ENCODE results near the gene ARHGAP8. TPM values are rescaled to one million over a fixed set of nuclear protein-coding genes. Genes with fewer than 3 reads are reported as not detected.
A peak's percentile ranks its signal among the peaks of the same experiment; 100 is the strongest.
"Not testable (repeated sequence)": the region's sequence is repeated elsewhere in the genome, so short reads cannot be mapped to it uniquely, and the experiment has no call there.

The ARHGAP8 gene
- total and polyA plus RNA-seq, 4 donors = 1.4 to 3.0 TPM; not detected in 2

- intact Hi-C loops (cut with DNase I) = no loop called here
- peak in 1 of 2 donors; percentile 72 for DNase-seq
- H3K4me3 ChIP-seq (ENCODE audit: low read length in 2 of 2) = no peak overlapping the region
- no peak overlapping the region for H3K27ac ChIP-seq (ENCODE audit: low read depth in 1 of 2, low read length in 2 of 2)
- no peaks in the 10 kb centered on the region for H3K27me3 ChIP-seq (ENCODE audit: control insufficient read depth in 1 of 2, insufficient read depth in 2 of 2, low read length in 1 of 2)
- H3K4me1 ChIP-seq (ENCODE audit: control insufficient read depth in 1 of 2, insufficient read depth in 2 of 2, low read length in 2 of 2) = no peaks in the 10 kb centered on the region
- ATAC-seq (ENCODE audit: low FRiP score) = no peak
- no peaks in the 10 kb centered on the region for H3K9me3 ChIP-seq (ENCODE audit: control insufficient read depth, low read length)
- 80 to 81% methylated on average over 13 to 14 of the region's 14 CpGs for WGBS, 2 donors
- no peaks in the 10 kb centered on the region for H3K36me3 ChIP-seq (ENCODE audit: control insufficient read depth in 1 of 2, insufficient read depth in 2 of 2, low read length in 1 of 2)
These were observed 142.4 kb downstream of the ARHGAP8 start for GRCh38 chr22:44894782-44895181.

DNA sequence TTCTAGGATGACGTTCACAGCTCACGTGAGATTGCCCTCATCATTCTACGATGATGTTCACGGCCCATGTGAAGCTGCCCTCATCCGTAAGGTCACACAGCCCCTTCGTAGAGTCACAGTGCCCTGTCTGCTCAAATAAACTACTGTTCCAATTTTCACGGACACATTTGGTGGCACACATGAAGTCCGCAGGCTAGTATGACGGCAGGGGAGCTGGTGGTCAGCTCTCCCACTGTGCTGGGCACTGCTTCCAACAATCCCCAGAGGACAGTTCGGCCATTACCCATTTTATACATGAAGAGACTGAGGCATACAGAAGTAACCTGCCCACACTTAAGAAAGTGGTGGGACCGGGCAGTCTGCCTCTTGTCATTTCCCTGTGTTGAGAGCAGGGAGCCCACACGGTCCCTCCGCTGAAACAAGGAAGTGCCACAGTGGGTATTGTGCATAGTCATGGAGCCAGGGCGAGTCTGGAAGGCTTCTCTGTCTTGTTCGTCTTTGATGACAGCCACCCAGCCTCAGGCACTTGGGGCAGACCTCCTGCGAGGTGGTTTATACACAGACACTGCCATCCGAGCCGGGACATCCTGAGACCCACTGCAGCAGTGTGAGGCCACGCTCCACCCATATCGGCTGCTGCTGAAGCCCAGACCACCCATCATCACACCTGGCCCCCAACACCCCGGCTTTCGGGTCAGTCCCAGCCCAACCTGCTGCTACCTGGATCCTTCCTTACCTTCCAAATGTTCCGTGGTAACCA lies 143.1 kb downstream of the ARHGAP8 start:
- Histone ChIP-seq H3K27me3 (ENCODE audit: control insufficient read depth in 1 of 2, insufficient read depth in 2 of 2, low read length in 1 of 2) (no peaks in the 10 kb centered on the region), H3K4me3 (ENCODE audit: low read length in 2 of 2) (no peak overlapping the region), H3K9me3 (ENCODE audit: control insufficient read depth, low read length) (no peaks in the 10 kb centered on the region), H3K4me1 (ENCODE audit: control insufficient read depth in 1 of 2, insufficient read depth in 2 of 2, low read length in 2 of 2) (no peaks in the 10 kb centered on the region), H3K36me3 (ENCODE audit: control insufficient read depth in 1 of 2, insufficient read depth in 2 of 2, low read length in 1 of 2) (no peaks in the 10 kb centered on the region), H3K27ac (ENCODE audit: low read depth in 1 of 2, low read length in 2 of 2) (no peak overlapping the region)
- DNase-seq (peak in 1 of 2 donors; percentile 49), ATAC-seq (ENCODE audit: low FRiP score) (no peak)
- intact Hi-C loops (cut with DNase I) = no loop called here
- WGBS, 2 donors = 86 to 87% methylated on average over 23 of the region's 23 CpGs

- peaks cover 7% of the 10 kb centered on the region for H3K9me3 ChIP-seq (ENCODE audit: control insufficient read depth, low read length)
- 93 to 94% methylated on average over 6 of the region's 6 CpGs for WGBS, 2 donors
- no peak for ATAC-seq (ENCODE audit: low FRiP score)
- H3K4me3 ChIP-seq (ENCODE audit: low read length in 2 of 2) = no peak overlapping the region
- intact Hi-C loops (cut with DNase I) = no loop called here
- no peak overlapping the region for H3K27ac ChIP-seq (ENCODE audit: low read depth in 1 of 2, low read length in 2 of 2)
- DNase-seq = no peak
- H3K36me3 ChIP-seq (ENCODE audit: control insufficient read depth in 1 of 2, insufficient read depth in 2 of 2, low read length in 1 of 2) = no peaks in the 10 kb centered on the region
- H3K4me1 ChIP-seq (ENCODE audit: control insufficient read depth in 1 of 2, insufficient read depth in 2 of 2, low read length in 2 of 2) = no peaks in the 10 kb centered on the region
- no peaks in the 10 kb centered on the region for H3K27me3 ChIP-seq (ENCODE audit: control insufficient read depth in 1 of 2, insufficient read depth in 2 of 2, low read length in 1 of 2)
These were observed 145.9 kb downstream of the ARHGAP8 start for GRCh38 chr22:44898236-44898635.

- no peak for ATAC-seq (ENCODE audit: low FRiP score)
- H3K27ac ChIP-seq (ENCODE audit: low read depth in 1 of 2, low read length in 2 of 2) = no peak overlapping the region
- H3K9me3 ChIP-seq (ENCODE audit: control insufficient read depth, low read length) = peaks cover 7% of the 10 kb centered on the region
- H3K27me3 ChIP-seq (ENCODE audit: control insufficient read depth in 1 of 2, insufficient read depth in 2 of 2, low read length in 1 of 2) = no peaks in the 10 kb centered on the region
- no peak overlapping the region for H3K4me3 ChIP-seq (ENCODE audit: low read length in 2 of 2)
- intact Hi-C loops (cut with DNase I) = no loop called here
- WGBS, 2 donors = 79 to 82% methylated on average over 2 of the region's 2 CpGs
- H3K36me3 ChIP-seq (ENCODE audit: control insufficient read depth in 1 of 2, insufficient read depth in 2 of 2, low read length in 1 of 2) = no peaks in the 10 kb centered on the region
- no peak for DNase-seq
- no peaks in the 10 kb centered on the region for H3K4me1 ChIP-seq (ENCODE audit: control insufficient read depth in 1 of 2, insufficient read depth in 2 of 2, low read length in 2 of 2)
These were observed 148.9 kb downstream of the ARHGAP8 start for GRCh38 chr22:44901301-44901700.

- H3K4me3 ChIP-seq (ENCODE audit: low read length in 2 of 2); H3K36me3 ChIP-seq (ENCODE audit: control insufficient read depth in 1 of 2, insufficient read depth in 2 of 2, low read length in 1 of 2); intact Hi-C loops (cut with DNase I); DNase-seq; H3K4me1 ChIP-seq (ENCODE audit: control insufficient read depth in 1 of 2, insufficient read depth in 2 of 2, low read length in 2 of 2); H3K27me3 ChIP-seq (ENCODE audit: control insufficient read depth in 1 of 2, insufficient read depth in 2 of 2, low read length in 1 of 2); ATAC-seq (ENCODE audit: low FRiP score); H3K27ac ChIP-seq (ENCODE audit: low read depth in 1 of 2, low read length in 2 of 2); H3K9me3 ChIP-seq (ENCODE audit: control insufficient read depth, low read length): not testable (repeated sequence)
- WGBS, 2 donors = no CpG with 5 or more reads among the region's 2 CpGs
These were observed 150.8 kb downstream of the ARHGAP8 start for GRCh38 chr22:44903164-44903563.

DNA sequence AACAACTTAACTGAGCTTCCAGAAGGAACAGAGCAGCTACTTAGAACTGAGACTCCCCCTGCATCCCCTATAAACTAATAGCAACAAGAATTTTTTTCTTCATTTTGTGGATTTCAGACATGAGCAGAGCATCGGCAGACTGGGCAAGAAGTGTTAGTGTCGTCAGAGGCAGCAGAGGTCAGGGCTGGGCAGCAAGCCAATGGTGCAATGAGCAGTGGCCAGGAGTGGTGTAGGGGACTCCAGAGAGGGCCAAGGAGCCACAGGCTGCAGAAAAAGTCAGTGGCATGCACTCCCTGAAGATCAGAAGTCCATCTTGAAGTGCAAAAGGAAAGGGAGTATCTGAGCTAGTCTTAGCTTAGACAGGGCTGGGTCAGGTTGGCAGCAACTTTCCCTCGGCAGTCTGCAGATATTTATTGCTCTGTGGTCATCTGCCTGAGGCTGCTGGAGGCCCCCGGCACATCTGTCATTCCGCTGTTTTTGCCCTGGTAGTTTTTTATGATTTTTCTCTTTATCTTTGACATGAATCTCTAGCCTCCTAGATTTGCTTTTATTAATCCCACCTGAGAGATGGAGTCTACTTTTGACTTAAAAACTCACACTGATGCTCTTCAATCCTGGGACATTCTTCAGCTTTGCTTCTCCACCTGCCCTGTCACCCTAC lies 152.2 kb downstream of the ARHGAP8 start:
- DNase-seq; H3K4me1 ChIP-seq (ENCODE audit: control insufficient read depth in 1 of 2, insufficient read depth in 2 of 2, low read length in 2 of 2); H3K27ac ChIP-seq (ENCODE audit: low read depth in 1 of 2, low read length in 2 of 2); H3K4me3 ChIP-seq (ENCODE audit: low read length in 2 of 2); H3K9me3 ChIP-seq (ENCODE audit: control insufficient read depth, low read length); intact Hi-C loops (cut with DNase I); H3K36me3 ChIP-seq (ENCODE audit: control insufficient read depth in 1 of 2, insufficient read depth in 2 of 2, low read length in 1 of 2); ATAC-seq (ENCODE audit: low FRiP score); H3K27me3 ChIP-seq (ENCODE audit: control insufficient read depth in 1 of 2, insufficient read depth in 2 of 2, low read length in 1 of 2): not testable (repeated sequence)
- 35 to 53% methylated on average over 3 of the region's 5 CpGs for WGBS, 2 donors

- no peak for ATAC-seq (ENCODE audit: low FRiP score)
These were observed 154.0 kb downstream of the ARHGAP8 start for GRCh38 chr22:44906248-44906936.

GRCh38 chr22:44906999-44907644 lies 154.7 kb downstream of the ARHGAP8 start:
- Histone ChIP-seq H3K4me1 (ENCODE audit: control insufficient read depth in 1 of 2, insufficient read depth in 2 of 2, low read length in 2 of 2) (no peaks in the 10 kb centered on the region), H3K36me3 (ENCODE audit: control insufficient read depth in 1 of 2, insufficient read depth in 2 of 2, low read length in 1 of 2) (no peaks in the 10 kb centered on the region), H3K27ac (ENCODE audit: low read depth in 1 of 2, low read length in 2 of 2) (no peak overlapping the region), H3K4me3 (ENCODE audit: low read length in 2 of 2) (no peak overlapping the region), H3K27me3 (ENCODE audit: control insufficient read depth in 1 of 2, insufficient read depth in 2 of 2, low read length in 1 of 2) (no peaks in the 10 kb centered on the region), H3K9me3 (ENCODE audit: control insufficient read depth, low read length) (peaks cover 2% of the 10 kb centered on the region)
- 90% methylated on average over 18 of the region's 18 CpGs for WGBS, 2 donors
- no peak for ATAC-seq (ENCODE audit: low FRiP score)
- peak in 1 of 2 donors; percentile 18 for DNase-seq
- intact Hi-C loops (cut with DNase I) = no loop called here

More at GRCh38 chr22:44906248-44906936, 154.0 kb downstream of the ARHGAP8 start:
- no peak overlapping the region for H3K4me3 ChIP-seq (ENCODE audit: low read length in 2 of 2)
- 89 to 90% methylated on average over 21 of the region's 21 CpGs for WGBS, 2 donors
- no peak for DNase-seq
- H3K4me1 ChIP-seq (ENCODE audit: control insufficient read depth in 1 of 2, insufficient read depth in 2 of 2, low read length in 2 of 2) = no peaks in the 10 kb centered on the region
- no peaks in the 10 kb centered on the region for H3K36me3 ChIP-seq (ENCODE audit: control insufficient read depth in 1 of 2, insufficient read depth in 2 of 2, low read length in 1 of 2)
- intact Hi-C loops (cut with DNase I) = no loop called here
- H3K27me3 ChIP-seq (ENCODE audit: control insufficient read depth in 1 of 2, insufficient read depth in 2 of 2, low read length in 1 of 2) = no peaks in the 10 kb centered on the region
- peaks cover 5% of the 10 kb centered on the region for H3K9me3 ChIP-seq (ENCODE audit: control insufficient read depth, low read length)
- H3K27ac ChIP-seq (ENCODE audit: low read depth in 1 of 2, low read length in 2 of 2) = no peak overlapping the region
